ENCODE measurements around the gene PTPRM.

- TF ChIP-seq CTCF (IDR thresholded peaks at IDR 0.05) (no peak), POLR2AphosphoS5 (IDR thresholded peaks at IDR 0.05) (no peak), POLR2A (IDR thresholded peaks at IDR 0.05) (no peak), EP300 (IDR thresholded peaks at IDR 0.05) (no peak)
Observed at GRCh38 chr18:8124232-8125146, 557.4 kb downstream of the PTPRM start.

Measured in gastroesophageal sphincter (tissue), 3 donors.